Keratinocyte (primary cell): ENCODE data around the gene GFOD1. TPM values are rescaled to one million over a fixed set of nuclear protein-coding genes. Genes with fewer than 3 reads are reported as not detected.

Experiments used
- DNase-seq: peaks from one replicate; pipeline ENCODE4 v3.0.0-alpha.2; 2011; ENCODE audit warnings: low read depth, missing footprints, low spot score
- FAIRE-seq: peaks from 2 replicates; lab custom pipeline; 2011; peaks lifted over from hg19 to GRCh38; lab: Jason Lieb, UNC
- H2AFZ ChIP-seq: 2 replicates; pipeline ENCODE4 v1.6.0; 2012; ENCODE audit warnings: low read length, control low read depth, inconsistent platforms; ENCODE audit not compliant: control insufficient read depth
- H3K27ac ChIP-seq: 2 replicates; pipeline ENCODE4 v1.5.1; 2011; ENCODE audit warnings: low read length; ENCODE audit not compliant: control insufficient read depth, insufficient read depth
- H3K27me3 ChIP-seq: 3 replicates; pipeline ENCODE4 v1.6.0; 2011; ENCODE audit warnings: low read length; ENCODE audit not compliant: control insufficient read depth, insufficient read depth; ENCODE audit errors: extremely low read depth
- H3K36me3 ChIP-seq, 2 experiments: 2 replicates in 1 of 2; 3 replicates in 1 of 2; pipeline ENCODE4 v1.5.1; 2011; ENCODE audit warnings: low read length in 2 of 2, mild to moderate bottlenecking in 1 of 2; ENCODE audit not compliant: control insufficient read depth in 2 of 2, insufficient read depth in 2 of 2; ENCODE audit errors: extremely low read depth in 1 of 2
- H3K4me1 ChIP-seq: 3 replicates; pipeline ENCODE4 v1.5.1; 2011; ENCODE audit warnings: low read length; ENCODE audit not compliant: control insufficient read depth, insufficient read depth; ENCODE audit errors: extremely low read depth
- H3K4me2 ChIP-seq: 3 replicates; pipeline ENCODE4 v1.6.0; 2011; ENCODE audit warnings: low read depth, low read length; ENCODE audit not compliant: control insufficient read depth, insufficient read depth; ENCODE audit errors: extremely low read depth
- H3K4me3 ChIP-seq, 3 experiments: fragments of 200-600 bp in 1 of 3; sonication (generic) in 1 of 3; 2 replicates in 2 of 3; 3 replicates in 1 of 3; pipeline ENCODE4 v1.5.1; 2011 to 2016; ENCODE audit warnings: low read length in 3 of 3, mild to moderate bottlenecking in 3 of 3, control low read depth in 2 of 3, inconsistent platforms in 1 of 3, low read depth in 1 of 3, mixed read lengths in 1 of 3, mixed run types in 1 of 3, moderate library complexity in 1 of 3; ENCODE audit not compliant: control insufficient read depth in 2 of 3, insufficient read depth in 2 of 3; ENCODE audit errors: extremely low read depth in 1 of 3
- H3K79me2 ChIP-seq: 2 replicates; pipeline ENCODE4 v1.6.0; 2012; ENCODE audit warnings: low read length; ENCODE audit not compliant: control insufficient read depth, insufficient read depth
- H3K9ac ChIP-seq: 3 replicates; pipeline ENCODE4 v1.6.0; 2011; ENCODE audit warnings: low read length; ENCODE audit not compliant: control insufficient read depth, insufficient read depth; ENCODE audit errors: extremely low read depth
- H3K9me1 ChIP-seq: 3 replicates; pipeline ENCODE4 v1.6.0; 2011; ENCODE audit warnings: low read length; ENCODE audit not compliant: control insufficient read depth, insufficient read depth; ENCODE audit errors: extremely low read depth
- H3K9me3 ChIP-seq: 2 replicates; pipeline ENCODE4 v1.5.1; 2012; ENCODE audit warnings: low read depth, low read length; ENCODE audit not compliant: control insufficient read depth
- H4K20me1 ChIP-seq: 3 replicates; pipeline ENCODE4 v1.6.0; 2011; ENCODE audit warnings: low read length; ENCODE audit not compliant: control insufficient read depth, insufficient read depth; ENCODE audit errors: extremely low read depth
- EZH2 ChIP-seq: IDR thresholded peaks from one replicate; pipeline ENCODE4 v1.6.1; 2012; ENCODE audit warnings: inconsistent platforms, mild to moderate bottlenecking, low read length, moderate library complexity
- dilution Hi-C: fragments of 300-500 bp; cut with MboI; formaldehyde crosslinking; loops from one replicate; pipeline ENCODE4 v1.7.0; 2020; ENCODE audit warnings: low sequenced_read_pairs; ENCODE audit not compliant: extremely low pct_ligation_motif_present
- polyA plus RNA-seq, 5 experiments: library from polyadenylated mRNA; depleted of rRNA in 3 of 5; stranded (reverse) in 3 of 5; stranded (forward) in 1 of 5; unstranded in 1 of 5; fragments of >200 nt; gene quantifications; 1 replicate in 1 of 5; 2 replicates in 3 of 5; 3 replicates in 1 of 5; pipeline versions ENCODE4 v1.2.1 to v1.2.3, GENCODE V29; 2011 to 2012; ENCODE audit warnings: missing spikeins in 2 of 5, low read depth in 1 of 5, low replicate concordance in 1 of 5
- TF ChIP-seq, protein P1 (sequence below), 3 experiments: IDR thresholded peaks in 1 of 3; conservative IDR thresholded peaks in 1 of 3; optimal IDR thresholded peaks in 1 of 3; 2 replicates in 2 of 3; 3 replicates in 1 of 3; pipeline versions ENCODE3 to v1.5.1; 2011; ENCODE audit warnings: low read length in 3 of 3, mild to moderate bottlenecking in 3 of 3, moderate library complexity in 2 of 3, control low read depth in 1 of 3, inconsistent platforms in 1 of 3; ENCODE audit not compliant: insufficient read depth in 2 of 3; ENCODE audit errors: extremely low read depth in 1 of 3

GFOD1 gene
- polyA plus RNA-seq, 1 donor (not counting 4 experiments of a cell fraction or from before 2014, with no cell fraction given): 7.2 TPM

DNA sequence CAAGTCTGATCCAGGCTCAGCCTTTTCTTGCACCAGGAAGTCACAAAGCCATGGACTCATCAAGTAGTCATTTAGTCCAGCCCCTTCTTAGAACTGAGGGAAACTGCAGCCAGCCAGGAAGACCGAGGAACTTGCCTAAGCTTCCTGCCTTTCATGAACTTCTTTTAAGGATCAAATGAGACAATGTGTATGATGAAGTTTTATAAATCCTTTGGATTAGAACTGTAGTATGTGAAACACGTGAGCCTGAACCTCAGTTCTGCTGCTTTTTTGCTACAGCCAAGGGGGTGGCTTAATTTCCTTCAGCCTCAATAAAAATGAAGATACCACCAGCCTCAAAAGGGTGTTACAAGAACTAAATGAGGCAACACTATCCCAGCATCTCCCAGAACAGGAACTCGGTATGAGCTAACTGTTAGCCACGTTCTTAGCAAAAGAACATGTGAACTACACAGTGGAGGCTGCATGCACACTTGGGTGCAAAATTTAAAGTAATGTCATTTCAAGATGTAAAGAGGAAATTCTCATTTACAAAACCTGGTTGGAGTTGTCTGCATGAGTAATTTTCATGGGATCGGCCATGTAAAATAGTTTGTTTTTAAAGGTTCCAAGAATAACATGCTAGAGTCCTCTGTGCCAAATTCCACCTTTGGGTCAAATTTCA is 83.0 kb downstream of the GFOD1 start:
- peaks cover 25% of the 10 kb centered on the region for H3K4me1 ChIP-seq
- FAIRE-seq: peak; percentile 59
- H3K9ac ChIP-seq: no peak overlapping the region

DNA sequence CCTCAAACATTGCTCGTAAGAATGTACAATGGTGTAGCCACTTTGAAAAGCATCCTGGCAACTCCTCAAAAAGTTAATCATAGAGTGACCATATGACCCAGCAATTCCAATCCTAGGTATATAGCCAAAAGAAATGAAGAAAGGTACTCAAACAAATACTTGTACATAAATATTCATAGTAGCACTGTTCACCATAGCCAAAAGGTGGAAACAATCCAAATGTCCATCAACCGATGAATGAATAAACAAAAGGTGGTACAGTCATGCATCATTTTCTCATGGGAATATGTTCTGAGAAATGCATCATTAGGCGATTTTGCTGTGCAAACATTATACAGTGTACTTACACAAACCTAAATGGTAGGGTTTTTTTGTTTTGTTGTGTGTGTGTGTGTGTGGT is 84.7 kb downstream of the GFOD1 start:
- Histone ChIP-seq H3K9me3 (no peaks in the 10 kb centered on the region), H3K27ac (no peak overlapping the region), H3K4me1 (peaks cover 31% of the 10 kb centered on the region), H2AFZ (no peak overlapping the region), H3K9ac (no peak overlapping the region), H3K4me3 (no peak overlapping the region), H3K27me3 (no peaks in the 10 kb centered on the region), H3K9me1 (no peaks in the 10 kb centered on the region), H3K4me2 (no peak overlapping the region), H3K79me2 (peaks cover 19% of the 10 kb centered on the region), H4K20me1 (no peaks in the 10 kb centered on the region), H3K36me3 (no peaks in the 10 kb centered on the region)
- FAIRE-seq (no peak), DNase-seq (no peak)
- TF ChIP-seq, protein P1, sequence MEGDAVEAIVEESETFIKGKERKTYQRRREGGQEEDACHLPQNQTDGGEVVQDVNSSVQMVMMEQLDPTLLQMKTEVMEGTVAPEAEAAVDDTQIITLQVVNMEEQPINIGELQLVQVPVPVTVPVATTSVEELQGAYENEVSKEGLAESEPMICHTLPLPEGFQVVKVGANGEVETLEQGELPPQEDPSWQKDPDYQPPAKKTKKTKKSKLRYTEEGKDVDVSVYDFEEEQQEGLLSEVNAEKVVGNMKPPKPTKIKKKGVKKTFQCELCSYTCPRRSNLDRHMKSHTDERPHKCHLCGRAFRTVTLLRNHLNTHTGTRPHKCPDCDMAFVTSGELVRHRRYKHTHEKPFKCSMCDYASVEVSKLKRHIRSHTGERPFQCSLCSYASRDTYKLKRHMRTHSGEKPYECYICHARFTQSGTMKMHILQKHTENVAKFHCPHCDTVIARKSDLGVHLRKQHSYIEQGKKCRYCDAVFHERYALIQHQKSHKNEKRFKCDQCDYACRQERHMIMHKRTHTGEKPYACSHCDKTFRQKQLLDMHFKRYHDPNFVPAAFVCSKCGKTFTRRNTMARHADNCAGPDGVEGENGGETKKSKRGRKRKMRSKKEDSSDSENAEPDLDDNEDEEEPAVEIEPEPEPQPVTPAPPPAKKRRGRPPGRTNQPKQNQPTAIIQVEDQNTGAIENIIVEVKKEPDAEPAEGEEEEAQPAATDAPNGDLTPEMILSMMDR (optimal IDR thresholded peaks at IDR 0.05 in 1 of 3, IDR thresholded peaks at IDR 0.05 in 1 of 3, conservative IDR thresholded peaks at IDR 0.05 in 1 of 3; ENCODE audit: extremely low read depth in 1 of 3, insufficient read depth in 2 of 3, low read length in 3 of 3): no peak
- no peak for TF ChIP-seq EZH2
- dilution Hi-C loops: no loop called here

More for the DNA sequence above, 83.0 kb downstream of the GFOD1 start:
- Histone ChIP-seq H4K20me1 (no peaks in the 10 kb centered on the region), H3K36me3 (no peaks in the 10 kb centered on the region), H3K27me3 (no peaks in the 10 kb centered on the region), H3K4me2 (peak overlapping the region; percentile 9), H2AFZ (no peak overlapping the region), H3K9me3 (no peaks in the 10 kb centered on the region), H3K4me3 (no peak overlapping the region), H3K79me2 (peaks cover 19% of the 10 kb centered on the region), H3K9me1 (no peaks in the 10 kb centered on the region), H3K27ac (no peak overlapping the region)
- dilution Hi-C loops: no loop called here
- DNase-seq: no peak
- TF ChIP-seq, protein P1 (optimal IDR thresholded peaks at IDR 0.05 in 1 of 3, IDR thresholded peaks at IDR 0.05 in 1 of 3, conservative IDR thresholded peaks at IDR 0.05 in 1 of 3; ENCODE audit: extremely low read depth in 1 of 3, insufficient read depth in 2 of 3, low read length in 3 of 3): no peak
- no peak for TF ChIP-seq EZH2
